ENCODE measurements around the gene SUPV3L1. TPM values are rescaled to one million over a fixed set of nuclear protein-coding genes. Genes with fewer than 3 reads are reported as not detected.

The SUPV3L1 gene
- total and polyA plus RNA-seq, 10 of the 15 experiments (the other 5 are each of a cell fraction or from before 2014, with no cell fraction given) = 18.4 to 57.8 (median 44.2) TPM

GRCh38 chr10:69239136-69239535 lies 59.1 kb downstream of the SUPV3L1 start:
- ATAC-seq = no peak
- Histone ChIP-seq H3K79me2 (ENCODE audit: control insufficient read depth, insufficient read depth, low read length) (no peaks in the 10 kb centered on the region), H2AFZ (ENCODE audit: control insufficient read depth, low read depth, low read length) (no peak overlapping the region), H3K9ac (ENCODE audit: control insufficient read depth, insufficient read depth, low read length) (no peak overlapping the region), H3K27ac (ENCODE audit: control insufficient read depth, insufficient read depth) (no peak overlapping the region), H3K27me3 (replicated peaks in 1 of 2; ENCODE audit: control insufficient read depth in 2 of 2, insufficient read depth in 2 of 2, low read length in 1 of 2) (no peaks in the 10 kb centered on the region), H3K4me1 (ENCODE audit: control insufficient read depth, insufficient read depth, low read length) (no peaks in the 10 kb centered on the region), H3K4me2 (ENCODE audit: control insufficient read depth, insufficient read depth) (no peak overlapping the region), H3K4me3 (no peak overlapping the region), H3K9me3 (replicated peaks; ENCODE audit: control insufficient read depth, insufficient read depth, low read length) (no peaks in the 10 kb centered on the region), H4K20me1 (ENCODE audit: control insufficient read depth, insufficient read depth) (no peaks in the 10 kb centered on the region), H3K36me3 (ENCODE audit: control insufficient read depth in 2 of 2, insufficient read depth in 2 of 2, low read length in 1 of 2) (no peaks in the 10 kb centered on the region)
- DNase-seq (ENCODE audit: low read depth, low spot score) = no peak
- in situ Hi-C loops (cut with MboI) = no loop called here
- 51% methylated on average over 5 of the region's 5 CpGs for WGBS (ENCODE audit: insufficient coverage, insufficient replicate concordance, low lambda C conversion rate, missing lambda C conversion rate)
- no TSS peak for BruUV-seq (replicated peaks)
- RAD21 ChIA-PET (ENCODE audit: unreplicated experiment) = interaction anchor here (0.6 to 5.8 kb wide), 7 partner anchors 14 to 276 kb away, joined by 3 to 49 read pairs (median 3); no protein-coding TSS in a partner anchor
- SMC1A ChIA-PET (ENCODE audit: uncharacterized antibody, unreplicated experiment) = interaction anchor here (0.6 to 5.9 kb wide), 11 partner anchors 10 to 234 kb away, joined by 3 to 63 read pairs (median 4); no protein-coding TSS in a partner anchor
- intact Hi-C loops (cut with micrococcal nuclease; ENCODE audit: unreplicated experiment) = no loop called here
- POLR2A ChIA-PET = interaction anchor here (0.6 to 0.7 kb wide), 4 partner anchors 153 to 396 kb away, joined by 3 to 4 read pairs (median 3); no protein-coding TSS in a partner anchor
- CTCF ChIA-PET = interaction anchor here (0.5 to 7.5 kb wide), 14 partner anchors 10 to 501 kb away, joined by 3 to 126 read pairs (median 6); no protein-coding TSS in a partner anchor
- no peak for FAIRE-seq
- TF ChIP-seq BMI1 (IDR thresholded peaks at IDR 0.05; ENCODE audit: borderline replicate concordance) = no peak
- TF ChIP-seq CHD2 (IDR thresholded peaks at IDR 0.05; ENCODE audit: borderline replicate concordance, low read depth, low read length) = no peak
- no peak for TF ChIP-seq RBBP5 (conservative IDR thresholded peaks at IDR 0.05)
- TF ChIP-seq ASH2L (IDR thresholded peaks at IDR 0.05; ENCODE audit: borderline replicate concordance, low read depth) = no peak
- no peak for TF ChIP-seq ATF3 (IDR thresholded peaks at IDR 0.05; ENCODE audit: borderline replicate concordance, extremely low read depth, low read depth, low read length)
- no peak for TF ChIP-seq POU2F2 (IDR thresholded peaks at IDR 0.05; ENCODE audit: borderline replicate concordance, low read depth, low read length)
- TF ChIP-seq MTA3 (IDR thresholded peaks at IDR 0.05; ENCODE audit: borderline replicate concordance, low read length) = no peak
- no peak for TF ChIP-seq ETV6 (conservative IDR thresholded peaks at IDR 0.05 in 1 of 2, IDR thresholded peaks at IDR 0.05 in 1 of 2; ENCODE audit: borderline replicate concordance in 1 of 2, low read depth in 1 of 2)
- no peak for TF ChIP-seq NKRF (conservative IDR thresholded peaks at IDR 0.05)
- no peak for TF ChIP-seq STAT1 (conservative IDR thresholded peaks at IDR 0.05)
- no peak for TF ChIP-seq EED (IDR thresholded peaks at IDR 0.05; ENCODE audit: low read depth)
- no peak for TF ChIP-seq KAT2A (conservative IDR thresholded peaks at IDR 0.05; ENCODE audit: control insufficient read depth, low read depth, low read length)
- no peak for TF ChIP-seq MAX (IDR thresholded peaks at IDR 0.05; ENCODE audit: low read depth, low read length)
- TF ChIP-seq RAD51 (IDR thresholded peaks at IDR 0.05) = no peak
- no peak for TF ChIP-seq CHD1 (IDR thresholded peaks at IDR 0.05; ENCODE audit: low read depth, low read length)
- no peak for TF ChIP-seq BCLAF1 (IDR thresholded peaks at IDR 0.05)

All from GM12878 (cell line).